GM12878 (cell line): ENCODE results near the gene VPS26B.
"Not testable (repeated sequence)": the region's sequence is repeated elsewhere in the genome, so short reads cannot be mapped to it uniquely, and the experiment has no call there.

Source experiments
- EZH2 ChIP-seq: IDR thresholded peaks from 2 replicates; pipeline ENCODE4 v1.6.1; 2012; ENCODE audit warnings: low read depth, mild to moderate bottlenecking, control low read depth, inconsistent platforms, low read length, borderline replicate concordance; ENCODE audit not compliant: control insufficient read depth
- POLR2A ChIP-seq: IDR thresholded peaks from 2 replicates; pipeline ENCODE4 v1.6.1; 2011; ENCODE audit warnings: low read depth, mild to moderate bottlenecking, low read length
- POLR2AphosphoS5 ChIP-seq: IDR thresholded peaks from 2 replicates; pipeline ENCODE4 v1.6.1; 2011; ENCODE audit warnings: mild to moderate bottlenecking, low read length, inconsistent platforms
- RAD51 ChIP-seq: fragments of 450-650 bp; IDR thresholded peaks from 2 replicates; pipeline ENCODE4 v1.6.1; 2016; ENCODE audit warnings: moderate library complexity, mild to moderate bottlenecking, inconsistent platforms
- TAF1 ChIP-seq: IDR thresholded peaks from 2 replicates; pipeline ENCODE4 v1.6.1; 2011; ENCODE audit warnings: mild to moderate bottlenecking, low read depth, low read length, borderline replicate concordance
- ZNF274 ChIP-seq: IDR thresholded peaks from one replicate; pipeline ENCODE4 v1.8.0; 2011; ENCODE audit not compliant: insufficient read length, insufficient read depth
- ZSCAN29 ChIP-seq: fragments of 450-650 bp; IDR thresholded peaks from 2 replicates; pipeline ENCODE4 v1.6.1; 2017; ENCODE audit warnings: mild to moderate bottlenecking, moderate library complexity
- TF ChIP-seq, protein P1 (sequence below), 3 experiments: IDR thresholded peaks in 2 of 3; conservative IDR thresholded peaks in 1 of 3; 2 replicates each; pipeline ENCODE4 v1.5.1; 2011; ENCODE audit warnings: low read depth in 3 of 3, low read length in 3 of 3, mild to moderate bottlenecking in 3 of 3, control low read depth in 2 of 3, moderate library complexity in 2 of 3, inconsistent platforms in 1 of 3, mixed read lengths in 1 of 3; ENCODE audit not compliant: control insufficient read depth in 2 of 3, insufficient read depth in 1 of 3; ENCODE audit errors: extremely low read depth in 1 of 3
- TF ChIP-seq, protein P2 (sequence below): IDR thresholded peaks from 2 replicates; pipeline ENCODE4 v1.6.1; 2012; ENCODE audit warnings: low read depth, low read length, improper control_type of control experiment

DNA sequence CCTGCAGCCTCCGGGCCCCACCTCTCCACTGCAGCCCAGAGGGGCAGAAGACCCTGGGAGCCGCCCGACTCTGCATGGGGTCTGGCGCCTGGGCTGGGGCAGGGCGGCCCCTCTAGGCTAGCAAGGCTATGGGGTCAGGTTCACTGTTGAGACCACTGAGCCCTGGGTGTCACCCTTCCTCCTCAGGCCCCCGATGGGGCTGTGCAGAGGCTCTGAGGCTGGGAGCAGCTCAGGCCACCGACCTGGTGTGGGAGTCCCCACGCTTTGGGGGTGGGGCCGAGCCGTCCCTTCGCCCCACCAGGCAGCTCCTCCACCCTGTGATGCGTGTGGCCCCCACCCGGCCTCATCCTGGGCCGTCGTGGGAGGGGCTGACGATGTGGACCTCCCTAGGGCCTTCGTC, 57.2 kb downstream of the VPS26B start:
- not testable (repeated sequence) for TF ChIP-seq RAD51, ZSCAN29, ZNF274, EZH2, POLR2AphosphoS5, POLR2A, TAF1
- TF ChIP-seq, protein P1, sequence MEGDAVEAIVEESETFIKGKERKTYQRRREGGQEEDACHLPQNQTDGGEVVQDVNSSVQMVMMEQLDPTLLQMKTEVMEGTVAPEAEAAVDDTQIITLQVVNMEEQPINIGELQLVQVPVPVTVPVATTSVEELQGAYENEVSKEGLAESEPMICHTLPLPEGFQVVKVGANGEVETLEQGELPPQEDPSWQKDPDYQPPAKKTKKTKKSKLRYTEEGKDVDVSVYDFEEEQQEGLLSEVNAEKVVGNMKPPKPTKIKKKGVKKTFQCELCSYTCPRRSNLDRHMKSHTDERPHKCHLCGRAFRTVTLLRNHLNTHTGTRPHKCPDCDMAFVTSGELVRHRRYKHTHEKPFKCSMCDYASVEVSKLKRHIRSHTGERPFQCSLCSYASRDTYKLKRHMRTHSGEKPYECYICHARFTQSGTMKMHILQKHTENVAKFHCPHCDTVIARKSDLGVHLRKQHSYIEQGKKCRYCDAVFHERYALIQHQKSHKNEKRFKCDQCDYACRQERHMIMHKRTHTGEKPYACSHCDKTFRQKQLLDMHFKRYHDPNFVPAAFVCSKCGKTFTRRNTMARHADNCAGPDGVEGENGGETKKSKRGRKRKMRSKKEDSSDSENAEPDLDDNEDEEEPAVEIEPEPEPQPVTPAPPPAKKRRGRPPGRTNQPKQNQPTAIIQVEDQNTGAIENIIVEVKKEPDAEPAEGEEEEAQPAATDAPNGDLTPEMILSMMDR (IDR thresholded peaks at IDR 0.05 in 2 of 3, conservative IDR thresholded peaks at IDR 0.05 in 1 of 3; ENCODE audit: control insufficient read depth in 2 of 3, extremely low read depth in 1 of 3, insufficient read depth in 1 of 3, low read depth in 3 of 3, low read length in 3 of 3) = not testable (repeated sequence)
- TF ChIP-seq, protein P2, sequence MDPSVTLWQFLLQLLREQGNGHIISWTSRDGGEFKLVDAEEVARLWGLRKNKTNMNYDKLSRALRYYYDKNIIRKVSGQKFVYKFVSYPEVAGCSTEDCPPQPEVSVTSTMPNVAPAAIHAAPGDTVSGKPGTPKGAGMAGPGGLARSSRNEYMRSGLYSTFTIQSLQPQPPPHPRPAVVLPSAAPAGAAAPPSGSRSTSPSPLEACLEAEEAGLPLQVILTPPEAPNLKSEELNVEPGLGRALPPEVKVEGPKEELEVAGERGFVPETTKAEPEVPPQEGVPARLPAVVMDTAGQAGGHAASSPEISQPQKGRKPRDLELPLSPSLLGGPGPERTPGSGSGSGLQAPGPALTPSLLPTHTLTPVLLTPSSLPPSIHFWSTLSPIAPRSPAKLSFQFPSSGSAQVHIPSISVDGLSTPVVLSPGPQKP = not testable (repeated sequence)
